ENCODE results near the gene GABRR2. TPM values are rescaled to one million over a fixed set of nuclear protein-coding genes. Genes with fewer than 3 reads are reported as not detected.

GABRR2 gene
- 1 to 10 TPM; 1.0 to 1.9 TPM for total RNA-seq

DNA sequence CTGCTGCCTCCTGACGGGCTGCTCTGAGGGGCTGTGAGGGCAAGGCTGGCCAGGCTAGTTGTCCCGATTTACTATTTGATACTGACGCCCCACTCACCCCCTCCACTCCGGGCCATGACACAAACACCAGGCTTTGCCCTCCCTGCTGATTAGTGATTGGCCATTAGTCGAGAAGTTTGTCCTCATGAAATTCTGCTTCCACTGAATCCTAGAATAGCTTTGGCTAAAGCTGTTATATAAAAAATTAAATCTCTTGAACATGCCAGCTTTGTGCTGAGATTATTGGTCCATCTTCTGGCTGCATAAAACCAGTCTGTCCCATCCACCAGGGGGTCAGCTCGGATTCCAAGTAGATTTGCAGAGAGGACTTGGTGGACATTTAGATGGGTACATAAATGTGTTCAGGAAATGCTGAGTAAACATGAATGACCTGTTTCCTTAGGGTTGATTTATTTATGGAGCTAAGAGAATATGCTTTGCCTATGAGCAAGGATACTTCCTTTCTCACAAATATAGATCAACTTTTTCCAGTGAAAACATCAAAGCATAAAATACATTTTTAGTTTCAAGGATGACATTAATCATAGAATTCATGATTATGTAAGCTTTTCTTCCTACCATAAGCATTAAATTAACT, at the start of gene GABRR2:
Gene GABRR2 (minus strand): TSS at position 51 of the 637 bp plus-strand sequence. CDS start 134 bp downstream, outside the sequence.
- peaks cover 0 to 2% of the 10 kb centered on the region in 2 donors for H3K27me3 Mint-ChIP-seq
- no peak within 1 kb of the TSS for H3K27ac Mint-ChIP-seq
- no peak for ATAC-seq
- H3K4me3 Mint-ChIP-seq = no peak within 1 kb of the TSS
- peaks cover 5% of the 10 kb centered on the region for H3K36me3 Mint-ChIP-seq
- peaks cover 0 to 9% of the 10 kb centered on the region in 2 donors for H3K4me1 Mint-ChIP-seq (ENCODE audit: low read depth in 2 of 2)
- no peak for DNase-seq (ENCODE audit: low spot score)
- no peaks in the 10 kb centered on the region for H3K9me3 Mint-ChIP-seq

GRCh38 chr6:89364586-89364985, 49.5 kb upstream of the GABRR2 start:
- no peak overlapping the region for H3K27ac Mint-ChIP-seq
- H3K36me3 Mint-ChIP-seq = no peaks in the 10 kb centered on the region

DNA sequence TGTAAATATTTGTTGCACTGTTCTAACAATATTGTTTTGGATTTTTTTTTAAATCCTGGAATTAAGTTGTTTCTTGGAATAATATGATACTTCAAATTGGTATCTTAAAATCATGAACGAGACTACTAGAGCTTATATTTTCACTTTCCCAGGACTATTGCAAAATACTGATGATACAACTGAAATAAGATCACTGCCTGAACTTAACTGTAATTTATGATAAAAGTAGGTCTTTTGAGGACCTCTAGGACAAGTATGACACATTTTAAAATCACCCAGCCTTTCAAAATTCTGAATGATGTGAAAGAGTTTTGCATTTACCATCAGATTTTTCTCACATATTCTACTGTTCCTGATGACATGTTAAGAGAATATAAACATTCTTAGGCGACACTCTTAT, 46.1 kb upstream of the GABRR2 start:
- DNase-seq (ENCODE audit: low spot score) (no peak), ATAC-seq (no peak)
- H3K9me3 Mint-ChIP-seq = no peaks in the 10 kb centered on the region
- H3K4me1 Mint-ChIP-seq (ENCODE audit: low read depth in 2 of 2) = peaks cover 13 to 22% of the 10 kb centered on the region in 2 donors
- peaks cover 0 to 3% of the 10 kb centered on the region in 2 donors for H3K27me3 Mint-ChIP-seq
- H3K27ac Mint-ChIP-seq = peak overlapping the region in 1 of 2 donors; percentile 2
- peak overlapping the region; percentile 22 for H3K4me3 Mint-ChIP-seq
- H3K36me3 Mint-ChIP-seq = no peaks in the 10 kb centered on the region

More at GRCh38 chr6:89364586-89364985, 49.5 kb upstream of the GABRR2 start:
- Mint-ChIP-seq H3K4me1 (ENCODE audit: low read depth in 2 of 2) (peaks cover 7 to 8% of the 10 kb centered on the region in 2 donors), H3K27me3 (peaks cover 0 to 3% of the 10 kb centered on the region in 2 donors), H3K4me3 (no peak overlapping the region), H3K9me3 (no peaks in the 10 kb centered on the region)
- DNase-seq (ENCODE audit: low spot score) (no peak), ATAC-seq (no peak)

GRCh38 chr6:89360415-89360999, 45.4 kb upstream of the GABRR2 start:
- H3K9me3 Mint-ChIP-seq = no peaks in the 10 kb centered on the region
- no peak for DNase-seq (ENCODE audit: low spot score)
- ATAC-seq = peak; percentile 77 to 84
- H3K27me3 Mint-ChIP-seq = no peaks in the 10 kb centered on the region
- H3K4me1 Mint-ChIP-seq (ENCODE audit: low read depth in 2 of 2) = peaks cover 13 to 22% of the 10 kb centered on the region in 2 donors
- peak overlapping the region; percentile 2 to 7 for H3K27ac Mint-ChIP-seq
- no peaks in the 10 kb centered on the region for H3K36me3 Mint-ChIP-seq
- H3K4me3 Mint-ChIP-seq = peak overlapping the region; percentile 22

DNA sequence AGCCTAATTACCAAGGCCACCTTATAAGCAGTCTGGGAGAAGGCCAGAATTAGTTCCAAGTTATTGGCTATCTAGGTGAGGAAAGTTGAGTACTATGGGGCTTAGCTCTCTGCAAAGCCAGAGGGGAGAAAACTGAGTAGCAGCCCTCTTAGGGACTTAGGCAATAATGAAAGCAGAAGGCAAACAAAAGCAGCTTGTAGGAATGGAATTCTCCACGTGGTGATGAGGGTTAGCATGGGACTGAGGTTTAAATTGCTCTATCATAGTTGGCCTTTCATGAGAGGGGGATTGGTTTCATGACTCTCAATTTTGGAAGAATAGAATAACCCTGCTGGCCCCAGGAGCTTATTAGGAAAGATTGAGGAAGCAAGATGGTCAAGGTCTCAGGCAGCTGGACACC, 44.5 kb upstream of the GABRR2 start:
- Mint-ChIP-seq H3K4me3 (no peak overlapping the region), H3K36me3 (no peaks in the 10 kb centered on the region), H3K27ac (no peak overlapping the region), H3K9me3 (no peaks in the 10 kb centered on the region), H3K4me1 (ENCODE audit: low read depth in 2 of 2) (peaks cover 13 to 22% of the 10 kb centered on the region in 2 donors), H3K27me3 (no peaks in the 10 kb centered on the region)
- ATAC-seq (no peak), DNase-seq (ENCODE audit: low spot score) (no peak)

GRCh38 chr6:89357390-89357789, 42.3 kb upstream of the GABRR2 start:
- DNase-seq (ENCODE audit: low spot score) = no peak

GRCh38 chr6:89356642-89357170, 41.6 kb upstream of the GABRR2 start:
- no peak for ATAC-seq
- peak overlapping the region; percentile 66 to 85 for H3K27ac Mint-ChIP-seq
- no peak for DNase-seq (ENCODE audit: low spot score)

More at GRCh38 chr6:89357390-89357789, 42.3 kb upstream of the GABRR2 start:
- Mint-ChIP-seq H3K27ac (peak overlapping the region; percentile 66 to 85), H3K27me3 (no peaks in the 10 kb centered on the region), H3K4me3 (peak overlapping the region; percentile 84), H3K4me1 (ENCODE audit: low read depth in 2 of 2) (peaks cover 23 to 33% of the 10 kb centered on the region in 2 donors), H3K36me3 (no peaks in the 10 kb centered on the region), H3K9me3 (no peaks in the 10 kb centered on the region)
- ATAC-seq = no peak

GRCh38 chr6:89355511-89356194, 40.6 kb upstream of the GABRR2 start:
- H3K9me3 Mint-ChIP-seq = no peaks in the 10 kb centered on the region
- H3K27ac Mint-ChIP-seq = no peak overlapping the region
- peaks cover 6% of the 10 kb centered on the region for H3K36me3 Mint-ChIP-seq
- H3K4me1 Mint-ChIP-seq (ENCODE audit: low read depth in 2 of 2) = peaks cover 33 to 44% of the 10 kb centered on the region in 2 donors
- DNase-seq (ENCODE audit: low spot score) (no peak), ATAC-seq (no peak)
- H3K27me3 Mint-ChIP-seq = no peaks in the 10 kb centered on the region
- no peak overlapping the region for H3K4me3 Mint-ChIP-seq

More at GRCh38 chr6:89356642-89357170, 41.6 kb upstream of the GABRR2 start:
- H3K9me3 Mint-ChIP-seq = no peaks in the 10 kb centered on the region
- H3K36me3 Mint-ChIP-seq = peaks cover 5% of the 10 kb centered on the region
- H3K4me1 Mint-ChIP-seq (ENCODE audit: low read depth in 2 of 2) = peaks cover 27 to 37% of the 10 kb centered on the region in 2 donors
- no peaks in the 10 kb centered on the region for H3K27me3 Mint-ChIP-seq
- peak overlapping the region; percentile 84 for H3K4me3 Mint-ChIP-seq

DNA sequence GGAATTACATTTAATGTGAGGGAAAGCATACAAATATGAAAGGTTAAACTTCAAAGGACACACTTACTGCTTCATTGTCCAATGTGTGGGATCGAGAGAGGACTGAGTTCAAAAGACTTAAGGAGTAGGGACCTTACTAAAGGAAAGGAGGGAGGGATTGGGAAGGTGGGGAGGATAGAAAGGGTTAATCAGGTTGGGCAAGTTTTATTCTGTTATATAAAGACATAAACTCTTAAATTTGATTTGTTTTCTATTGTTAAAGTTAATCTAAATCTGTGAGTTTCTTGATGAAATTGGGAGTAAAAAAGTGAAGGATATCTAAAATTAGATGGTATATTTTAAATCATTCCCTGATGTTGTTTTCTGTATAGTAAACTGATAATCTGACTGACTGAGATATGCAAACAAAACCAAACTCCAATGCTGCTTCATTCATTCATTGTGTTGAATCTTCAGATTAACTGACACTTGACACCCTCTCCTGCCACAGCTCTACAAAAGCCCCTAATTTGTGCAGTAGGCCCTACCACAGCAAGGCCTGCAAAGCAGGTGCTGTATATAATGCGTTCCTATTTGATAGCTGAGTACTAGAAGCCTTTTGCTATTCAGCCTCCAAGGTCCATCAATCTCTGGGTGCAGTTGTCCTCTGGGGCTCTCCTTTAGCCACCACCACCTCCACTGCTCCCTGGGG, 38.7 kb upstream of the GABRR2 start:
- DNase-seq (ENCODE audit: low spot score) = no peak
- H3K9me3 Mint-ChIP-seq = no peaks in the 10 kb centered on the region
- H3K27me3 Mint-ChIP-seq = no peaks in the 10 kb centered on the region
- peaks cover 44 to 56% of the 10 kb centered on the region in 2 donors for H3K4me1 Mint-ChIP-seq (ENCODE audit: low read depth in 2 of 2)
- H3K4me3 Mint-ChIP-seq = peak overlapping the region; percentile 99
- peaks cover 6% of the 10 kb centered on the region for H3K36me3 Mint-ChIP-seq
- ATAC-seq = no peak
- peak overlapping the region; percentile 90 to 95 for H3K27ac Mint-ChIP-seq

DNA sequence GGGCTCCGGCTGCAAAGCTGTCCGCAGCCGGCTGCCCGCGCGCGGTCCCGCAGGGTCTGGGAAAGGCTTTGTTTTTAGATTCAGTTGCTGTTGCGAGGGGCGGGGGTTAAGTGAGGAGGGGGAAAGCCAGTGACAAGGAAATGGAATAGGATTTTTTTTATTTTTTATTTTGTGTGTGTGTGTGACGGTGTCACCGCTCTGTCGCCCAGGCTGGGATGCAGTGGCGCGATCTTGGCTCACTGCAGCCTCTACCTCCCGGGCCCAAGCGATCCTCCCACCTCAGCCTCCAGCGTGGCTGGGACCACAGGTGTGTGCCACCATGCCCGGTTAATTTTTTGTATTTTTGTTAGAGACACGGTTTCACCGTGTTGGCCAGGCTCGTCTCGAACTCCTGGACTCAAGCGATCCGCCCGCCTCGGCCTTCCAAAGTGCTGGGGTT, 38.0 kb upstream of the GABRR2 start:
- Mint-ChIP-seq H3K4me3 (peak overlapping the region; percentile 99), H3K27ac (peak overlapping the region; percentile 90 to 95), H3K4me1 (ENCODE audit: low read depth in 2 of 2) (peaks cover 51 to 63% of the 10 kb centered on the region in 2 donors), H3K9me3 (no peaks in the 10 kb centered on the region), H3K27me3 (no peaks in the 10 kb centered on the region), H3K36me3 (peaks cover 6% of the 10 kb centered on the region)
- no peak for DNase-seq (ENCODE audit: low spot score)
- peak in 1 of 2 donors; percentile 1 for ATAC-seq

GRCh38 chr6:89352278-89353117, 37.4 kb upstream of the GABRR2 start, which contains the start of gene UBE2J1:
Gene UBE2J1 (minus strand): TSS chr6:89352722. CDS start chr6:89352569, 153 bp downstream.
- Mint-ChIP-seq H3K4me1 (ENCODE audit: low read depth in 2 of 2) (peaks cover 54 to 63% of the 10 kb centered on the region in 2 donors), H3K27ac (peak within 1 kb of the TSS; percentile 95 to 96), H3K36me3 (peaks cover 6% of the 10 kb centered on the region), H3K27me3 (no peaks in the 10 kb centered on the region), H3K9me3 (no peaks in the 10 kb centered on the region), H3K4me3 (peak within 1 kb of the TSS; percentile 99)
- peak; percentile 96 for DNase-seq (ENCODE audit: low spot score)
- peak; percentile 96 to 97 for ATAC-seq

- H3K27ac Mint-ChIP-seq = peak overlapping the region; percentile 95 to 96
- peak overlapping the region; percentile 99 for H3K4me3 Mint-ChIP-seq
- ATAC-seq = no peak
- no peaks in the 10 kb centered on the region for H3K27me3 Mint-ChIP-seq
- peaks cover 6% of the 10 kb centered on the region for H3K36me3 Mint-ChIP-seq
- H3K4me1 Mint-ChIP-seq (ENCODE audit: low read depth in 2 of 2) = peaks cover 52 to 57% of the 10 kb centered on the region in 2 donors
- no peaks in the 10 kb centered on the region for H3K9me3 Mint-ChIP-seq
- DNase-seq (ENCODE audit: low spot score) = no peak
Measured at GRCh38 chr6:89351671-89352277, 36.7 kb upstream of the GABRR2 start.

All from natural killer cell treated with Interleukin-12 subunit alpha and Interleukin-12 subunit beta and Interleukin-15 and Interleukin-18, amount 100 ng/mL, for 72 hours (primary cell).